Stimulated activated naive CD4-positive, alpha-beta T cell (primary cell): ENCODE results near the gene HPRT1.

Experiments used
- DNase-seq, 6 experiments: peaks; one replicate each; lab custom pipeline; 2025; lab: John Stamatoyannopoulos, UW

The HPRT1 gene

GRCh38 chrX:134476284-134476683 lies 16.3 kb downstream of the HPRT1 start:
- no peak for DNase-seq

- no peak for DNase-seq
Measured at GRCh38 chrX:134478374-134478773, 18.4 kb downstream of the HPRT1 start.

GRCh38 chrX:134480061-134480460 lies 20.1 kb downstream of the HPRT1 start:
- DNase-seq, result no peak

- no peak for DNase-seq
Measured at GRCh38 chrX:134481339-134481738, 21.4 kb downstream of the HPRT1 start.

- DNase-seq, result no peak
Measured at GRCh38 chrX:134482371-134482770, 22.4 kb downstream of the HPRT1 start.

- DNase-seq, result peak in 2 of 6 experiments; percentile 19 to 23
Measured at GRCh38 chrX:134484039-134484438, 24.1 kb downstream of the HPRT1 start.

- DNase-seq, result no peak
Measured at GRCh38 chrX:134501941-134502340, 42.0 kb downstream of the HPRT1 start.

- DNase-seq, result no peak
Measured at GRCh38 chrX:134502686-134503085, 42.7 kb downstream of the HPRT1 start.

GRCh38 chrX:134512566-134512965 lies 52.6 kb downstream of the HPRT1 start:
- no peak for DNase-seq

- no peak for DNase-seq
Measured at GRCh38 chrX:134513091-134513490, 53.1 kb downstream of the HPRT1 start.

- no peak for DNase-seq
Measured at GRCh38 chrX:134520860-134521390, 61.0 kb downstream of the HPRT1 start.

- no peak for DNase-seq
Measured at GRCh38 chrX:134524181-134524580, 64.2 kb downstream of the HPRT1 start.

- DNase-seq, result no peak
Measured at GRCh38 chrX:134525086-134525792, 65.3 kb downstream of the HPRT1 start.

GRCh38 chrX:134526399-134526798 lies 66.4 kb downstream of the HPRT1 start:
- no peak for DNase-seq

GRCh38 chrX:134528960-134529359 lies 69.0 kb downstream of the HPRT1 start:
- no peak for DNase-seq

- no peak for DNase-seq
Measured at GRCh38 chrX:134529481-134529880, 69.5 kb downstream of the HPRT1 start.

- no peak for DNase-seq
Measured at GRCh38 chrX:134530845-134531244, 70.9 kb downstream of the HPRT1 start.

GRCh38 chrX:134533352-134533751 lies 73.4 kb downstream of the HPRT1 start:
- no peak for DNase-seq

GRCh38 chrX:134533952-134534351 lies 74.0 kb downstream of the HPRT1 start:
- no peak for DNase-seq

- no peak for DNase-seq
Measured at GRCh38 chrX:134537179-134537955, 77.4 kb downstream of the HPRT1 start.

- no peak for DNase-seq
Measured at GRCh38 chrX:134538316-134538715, 78.4 kb downstream of the HPRT1 start.

- no peak for DNase-seq
Measured at GRCh38 chrX:134541906-134542305, 81.9 kb downstream of the HPRT1 start.

GRCh38 chrX:134542485-134542884 lies 82.5 kb downstream of the HPRT1 start:
- no peak for DNase-seq
